Central memory CD4-positive, alpha-beta T cell (primary cell): ENCODE data around the gene TCTA.

Experiments used
- DNase-seq: peaks from one replicate; pipeline ENCODE4 v3.0.0; 2022

Gene TCTA

DNA sequence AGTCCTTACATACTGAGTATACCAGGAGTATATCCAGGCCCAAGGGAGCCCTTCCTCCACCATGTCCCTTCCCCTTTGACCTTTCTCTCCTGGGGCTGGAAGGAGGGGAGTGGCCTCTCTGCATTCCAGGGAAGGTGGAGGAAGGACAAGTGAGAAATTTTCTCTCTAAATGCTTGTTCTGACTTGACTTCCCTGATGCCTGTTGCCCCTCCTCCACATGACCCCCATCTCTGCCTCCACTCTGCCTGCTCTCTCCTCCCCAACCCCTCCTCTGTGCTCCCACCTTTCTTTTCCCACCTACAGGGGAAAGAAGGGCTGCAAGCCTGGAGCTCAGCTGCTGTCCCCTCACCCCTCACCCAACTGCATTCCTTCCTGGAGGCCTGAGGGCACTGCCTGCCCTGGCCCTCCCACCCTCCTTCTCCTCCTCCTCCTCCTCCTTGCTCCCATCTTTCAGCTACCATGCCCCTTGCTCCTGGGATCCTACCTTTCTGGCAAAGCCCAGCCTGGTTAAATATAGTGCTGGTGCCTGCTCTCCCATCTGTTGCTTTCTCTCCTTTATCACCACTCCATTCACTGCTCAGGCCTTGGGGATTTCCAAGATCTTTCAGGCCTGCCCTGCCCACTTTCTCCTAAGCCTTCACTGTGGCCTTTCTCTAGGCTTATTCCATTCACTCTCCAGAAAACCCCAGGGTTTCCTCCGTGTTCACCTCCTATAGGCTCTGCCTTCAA lies 49.4 kb downstream of the TCTA start:
- no peak for DNase-seq

DNA sequence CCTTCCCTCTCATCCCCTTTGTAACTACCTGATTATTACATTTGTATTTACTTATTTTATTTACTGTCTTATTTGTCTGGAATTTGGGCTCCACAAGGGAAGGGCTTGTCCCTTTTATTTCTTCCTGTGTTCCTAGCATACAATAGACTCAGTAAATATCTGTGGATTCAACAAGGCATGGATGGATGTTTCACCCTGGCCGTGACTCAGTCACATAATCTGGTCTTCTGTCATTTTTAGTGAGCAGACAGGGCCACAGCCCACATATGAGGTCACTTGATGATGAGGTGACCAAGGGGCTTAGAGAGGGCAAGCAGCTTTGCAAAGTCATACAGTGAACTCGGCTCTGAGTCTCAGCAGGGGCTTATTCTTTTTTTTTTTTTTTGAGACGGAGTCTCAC lies 50.0 kb downstream of the TCTA start:
- no peak for DNase-seq

GRCh38 chr3:49465270-49466034 lies 53.2 kb downstream of the TCTA start:
- DNase-seq = no peak
